Transverse colon (tissue), 4 donors: ENCODE data around the gene ADAMTS16. TPM values are rescaled to one million over a fixed set of nuclear protein-coding genes. Genes with fewer than 3 reads are reported as not detected.

Source experiments
- DNase-seq: peaks from one replicate; pipeline ENCODE4 v3.0.0-alpha.2; 2019
- H3K27ac ChIP-seq, 4 donors: fragments of 200-600 bp; sonication (generic); 2 replicates each; pipeline ENCODE4 v1.5.1; 2016 to 2018; ENCODE audit warnings: inconsistent platforms in 4 of 4
- H3K27me3 ChIP-seq: fragments of 200-600 bp; sonication (generic); 2 replicates; pipeline ENCODE4 v1.5.1; 2017; ENCODE audit warnings: inconsistent platforms
- H3K36me3 ChIP-seq, 4 donors: fragments of 200-600 bp; sonication (generic); 2 replicates each; pipeline ENCODE4 v1.5.1; 2017 to 2019; ENCODE audit warnings: inconsistent platforms in 4 of 4
- H3K4me1 ChIP-seq, 4 donors: fragments of 200-600 bp; sonication (generic); 2 replicates each; pipeline ENCODE4 v1.5.1; 2017 to 2020; ENCODE audit warnings: inconsistent platforms in 4 of 4
- H3K4me3 ChIP-seq, 4 donors: fragments of 200-600 bp; sonication (generic); 1 replicate in 1 of 4; 2 replicates in 3 of 4; pipeline versions ENCODE4 v1.5.1 to v1.6.1; 2017 to 2019; ENCODE audit warnings: inconsistent platforms in 4 of 4
- H3K9me3 ChIP-seq, 2 donors: fragments of 200-600 bp; sonication (generic); 2 replicates each; pipeline ENCODE4 v1.5.1; 2017 to 2019; ENCODE audit warnings: inconsistent platforms in 2 of 2
- CTCF ChIP-seq, 5 experiments: fragments of 200-600 bp in 3 of 5; fragments of 450-650 bp in 2 of 5; sonication (generic) in 3 of 5; IDR thresholded peaks; 1 replicate in 2 of 5; 2 replicates in 3 of 5; pipeline ENCODE4 v1.5.1; 2016 to 2017; ENCODE audit warnings: antibody characterized with exemption in 5 of 5, inconsistent platforms in 3 of 5, mild to moderate bottlenecking in 2 of 5, moderate library complexity in 1 of 5
- EP300 ChIP-seq: sonication (generic); formaldehyde crosslinking; IDR thresholded peaks from one replicate; pipeline ENCODE4 v1.6.1; 2017; ENCODE audit warnings: antibody characterized with exemption, low read depth
- POLR2A ChIP-seq: fragments of 450-650 bp; IDR thresholded peaks from one replicate; pipeline ENCODE4 v1.6.1; 2016; ENCODE audit warnings: antibody characterized with exemption, mild to moderate bottlenecking, moderate library complexity
- POLR2AphosphoS5 ChIP-seq, 3 donors: sonication (generic); formaldehyde crosslinking; IDR thresholded peaks; one replicate each; pipeline ENCODE4 v1.6.1; 2016; ENCODE audit warnings: antibody characterized with exemption in 3 of 3
- WGBS, 2 donors: methylation state at CpG; one replicate each; pipeline ENCODE4 v1.1.5; 2018; ENCODE audit warnings: low coverage in 1 of 2; 5-methylcytosine and 5-hydroxymethylcytosine counted together
- in situ Hi-C, 4 donors: fragments of 200-750 bp; cut with MboI; loops; one replicate each; pipeline versions ENCODE4 v1.15.0 to v1.15.1; 2017; ENCODE audit warnings: low sequenced_read_pairs in 3 of 4, low pct_ligation_motif_present in 1 of 4, low pct_unique_long_range_greater_than_20kb in 1 of 4
- intact Hi-C: fragments of 100-400 bp; cut with DNase I; formaldehyde crosslinking; loops from one replicate; pipeline ENCODE4 v1.15.1; 2023; ENCODE audit warnings: low total_unique reads
- total RNA-seq, 4 donors: library from RNA; depleted of rRNA; stranded (reverse); fragments of >200 nt; gene quantifications; one replicate each; pipeline ENCODE4 v1.1.0, GENCODE V29; 2016

ADAMTS16 gene
- total RNA-seq, 4 donors from 2014 or later = 0.68 to 4.4 TPM; not detected in 2

DNA sequence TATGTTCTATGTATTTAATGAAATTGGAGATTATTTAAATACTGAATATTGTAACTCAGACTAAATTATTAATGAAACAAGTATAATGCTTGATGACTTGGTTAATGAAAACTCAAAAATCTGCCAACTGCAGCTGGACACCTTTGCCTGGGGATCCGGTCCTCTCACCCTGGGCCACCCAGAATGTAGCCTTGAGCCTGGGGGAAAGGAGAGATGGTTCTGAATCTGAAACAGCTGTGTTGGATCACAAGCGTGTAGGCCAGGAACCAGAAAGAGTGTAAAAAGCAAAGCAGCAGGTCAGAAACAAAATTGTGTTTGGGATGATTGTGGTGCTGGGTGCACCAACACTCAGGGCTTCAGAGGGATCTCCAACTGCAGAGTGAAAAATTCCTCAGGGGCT is 38.5 kb downstream of the ADAMTS16 start:
- Histone ChIP-seq H3K4me1 (no peaks in the 10 kb centered on the region), H3K27me3 (no peaks in the 10 kb centered on the region), H3K27ac (no peak overlapping the region), H3K9me3 (no peaks in the 10 kb centered on the region), H3K36me3 (no peaks in the 10 kb centered on the region), H3K4me3 (no peak overlapping the region)
- WGBS, 2 donors = 77 to 80% methylated on average over 2 of the region's 2 CpGs
- no peak for DNase-seq
- TF ChIP-seq CTCF (IDR thresholded peaks at IDR 0.05) (no peak), POLR2AphosphoS5 (IDR thresholded peaks at IDR 0.05) (no peak), POLR2A (no peak), EP300 (no peak)
- intact Hi-C loops (no loop called here), in situ Hi-C loops (no loop called here)

DNA sequence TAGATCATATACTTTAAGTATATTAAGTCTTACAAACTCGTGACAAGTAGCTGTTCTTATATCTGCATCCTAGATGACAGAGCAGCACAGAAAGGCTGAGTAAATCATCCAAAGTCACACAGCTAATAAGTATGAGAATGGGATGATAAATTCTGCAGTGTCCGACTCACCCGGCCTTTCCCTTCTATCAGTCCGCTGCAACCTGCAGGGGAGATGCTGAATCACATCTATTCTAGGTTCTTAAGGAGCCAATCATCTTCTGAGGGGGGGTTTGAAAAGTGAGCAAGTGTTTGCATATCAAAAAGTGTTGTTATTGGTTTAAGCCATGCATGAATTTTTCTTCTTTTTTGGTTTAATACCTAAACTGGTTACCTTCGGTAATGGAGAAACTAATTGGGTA is 38.9 kb downstream of the ADAMTS16 start:
- no peak overlapping the region for H3K4me3 ChIP-seq
- 79 to 88% methylated on average over 5 of the region's 5 CpGs for WGBS, 2 donors
- H3K36me3 ChIP-seq = no peaks in the 10 kb centered on the region
- TF ChIP-seq POLR2AphosphoS5 (IDR thresholded peaks at IDR 0.05) = no peak
- TF ChIP-seq POLR2A = no peak
- TF ChIP-seq EP300 = no peak
- TF ChIP-seq CTCF (IDR thresholded peaks at IDR 0.05) = no peak
- intact Hi-C loops = no loop called here
- H3K4me1 ChIP-seq = no peaks in the 10 kb centered on the region
- in situ Hi-C loops = no loop called here
- no peak for DNase-seq
- no peaks in the 10 kb centered on the region for H3K27me3 ChIP-seq
- no peaks in the 10 kb centered on the region for H3K9me3 ChIP-seq
- no peak overlapping the region for H3K27ac ChIP-seq

DNA sequence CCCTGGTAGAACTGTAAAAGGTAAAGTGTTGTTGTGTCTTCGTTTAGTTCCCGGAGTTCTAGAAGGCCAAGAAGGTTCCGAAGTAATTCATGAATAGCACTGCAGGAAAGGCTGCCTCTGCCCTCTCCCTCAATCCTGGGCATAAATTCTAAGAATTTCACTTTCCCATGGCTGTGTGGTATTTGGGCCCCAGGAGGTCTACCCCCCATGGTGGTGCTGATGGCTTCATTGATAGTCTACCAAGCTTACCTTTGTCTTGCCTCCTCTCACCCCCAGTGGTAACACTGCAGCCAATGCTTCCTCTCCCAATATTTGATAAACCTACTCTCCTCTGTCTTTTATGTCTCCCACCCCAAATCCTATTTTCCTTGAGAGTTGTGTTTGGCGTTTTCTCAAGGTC is 39.5 kb downstream of the ADAMTS16 start:
- in situ Hi-C loops = no loop called here
- 80 to 81% methylated on average over 4 of the region's 4 CpGs for WGBS, 2 donors
- Histone ChIP-seq H3K4me3 (no peak overlapping the region), H3K27me3 (no peaks in the 10 kb centered on the region), H3K36me3 (no peaks in the 10 kb centered on the region), H3K27ac (no peak overlapping the region), H3K4me1 (no peaks in the 10 kb centered on the region), H3K9me3 (no peaks in the 10 kb centered on the region)
- no peak for TF ChIP-seq POLR2A
- no peak for TF ChIP-seq POLR2AphosphoS5 (IDR thresholded peaks at IDR 0.05)
- TF ChIP-seq CTCF (IDR thresholded peaks at IDR 0.05) = no peak
- no peak for TF ChIP-seq EP300
- no peak for DNase-seq
- intact Hi-C loops = no loop called here

DNA sequence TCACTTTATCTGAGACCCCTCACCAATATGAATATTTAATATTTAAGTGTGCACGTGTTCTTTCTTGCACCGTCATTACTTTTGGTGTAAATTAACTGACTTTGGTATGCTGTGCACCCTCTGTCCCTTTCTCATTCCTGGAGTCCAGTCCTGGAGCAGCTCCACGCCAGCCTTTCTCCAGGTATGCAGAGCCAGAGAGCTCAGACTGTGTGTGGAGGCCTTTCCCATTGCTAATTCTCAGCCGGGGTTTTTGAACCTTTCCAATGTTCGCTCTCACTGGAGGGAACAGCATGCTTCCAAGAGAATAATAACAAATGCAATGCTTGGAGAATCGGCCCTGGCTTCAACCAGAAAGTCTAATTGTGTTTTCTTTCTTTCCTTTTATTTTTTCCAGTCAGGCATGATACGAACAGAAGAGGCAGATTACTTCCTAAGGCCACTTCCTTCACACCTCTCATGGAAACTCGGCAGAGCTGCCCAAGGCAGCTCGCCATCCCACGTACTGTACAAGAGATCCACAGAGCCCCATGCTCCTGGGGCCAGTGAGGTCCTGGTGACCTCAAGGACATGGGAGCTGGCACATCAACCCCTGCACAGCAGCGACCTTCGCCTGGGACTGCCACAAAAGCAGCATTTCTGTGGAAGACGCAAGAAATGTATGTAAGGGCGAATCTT is 41.7 kb downstream of the ADAMTS16 start:
- no peak for DNase-seq
- no peaks in the 10 kb centered on the region for H3K36me3 ChIP-seq
- no peak overlapping the region for H3K4me3 ChIP-seq
- no peaks in the 10 kb centered on the region for H3K9me3 ChIP-seq
- in situ Hi-C loops = no loop called here
- H3K27me3 ChIP-seq = no peaks in the 10 kb centered on the region
- no peaks in the 10 kb centered on the region for H3K4me1 ChIP-seq
- 59 to 70% methylated on average over 7 to 14 of the region's 14 CpGs for WGBS, 2 donors
- no peak overlapping the region for H3K27ac ChIP-seq
- no peak for TF ChIP-seq EP300
- no peak for TF ChIP-seq POLR2A
- TF ChIP-seq CTCF (IDR thresholded peaks at IDR 0.05) = no peak
- TF ChIP-seq POLR2AphosphoS5 (IDR thresholded peaks at IDR 0.05) = no peak
- intact Hi-C loops = no loop called here
